ENCODE measurements around the gene RCE1.

DNA sequence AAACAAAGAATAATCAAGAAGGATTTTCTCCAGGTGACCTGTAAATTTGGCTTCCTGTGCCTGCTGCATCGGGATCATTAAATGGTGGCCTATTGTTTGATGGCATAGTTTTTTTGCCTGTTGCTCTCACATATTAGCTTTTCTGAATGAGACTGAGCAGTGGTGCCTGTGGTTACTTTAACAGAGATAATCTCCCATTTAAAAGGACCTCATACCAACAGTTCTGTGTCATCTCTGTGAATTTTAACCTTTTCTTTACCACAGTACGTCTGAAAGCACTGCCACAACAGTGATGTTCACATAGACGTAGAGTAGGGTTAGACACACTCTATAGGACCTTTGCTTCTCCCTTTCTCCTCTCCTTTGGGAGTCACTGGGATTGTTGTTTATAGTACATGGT, 22.9 kb upstream of the RCE1 start:
- TF ChIP-seq, protein P1, sequence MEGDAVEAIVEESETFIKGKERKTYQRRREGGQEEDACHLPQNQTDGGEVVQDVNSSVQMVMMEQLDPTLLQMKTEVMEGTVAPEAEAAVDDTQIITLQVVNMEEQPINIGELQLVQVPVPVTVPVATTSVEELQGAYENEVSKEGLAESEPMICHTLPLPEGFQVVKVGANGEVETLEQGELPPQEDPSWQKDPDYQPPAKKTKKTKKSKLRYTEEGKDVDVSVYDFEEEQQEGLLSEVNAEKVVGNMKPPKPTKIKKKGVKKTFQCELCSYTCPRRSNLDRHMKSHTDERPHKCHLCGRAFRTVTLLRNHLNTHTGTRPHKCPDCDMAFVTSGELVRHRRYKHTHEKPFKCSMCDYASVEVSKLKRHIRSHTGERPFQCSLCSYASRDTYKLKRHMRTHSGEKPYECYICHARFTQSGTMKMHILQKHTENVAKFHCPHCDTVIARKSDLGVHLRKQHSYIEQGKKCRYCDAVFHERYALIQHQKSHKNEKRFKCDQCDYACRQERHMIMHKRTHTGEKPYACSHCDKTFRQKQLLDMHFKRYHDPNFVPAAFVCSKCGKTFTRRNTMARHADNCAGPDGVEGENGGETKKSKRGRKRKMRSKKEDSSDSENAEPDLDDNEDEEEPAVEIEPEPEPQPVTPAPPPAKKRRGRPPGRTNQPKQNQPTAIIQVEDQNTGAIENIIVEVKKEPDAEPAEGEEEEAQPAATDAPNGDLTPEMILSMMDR (conservative IDR thresholded peaks at IDR 0.05; ENCODE audit: low read depth, low read length) = no peak
- no peak for TF ChIP-seq EZH2 (IDR thresholded peaks at IDR 0.05; ENCODE audit: borderline replicate concordance, low read depth, low read length, poor library complexity, severe bottlenecking)

Data from A673 (cell line).